HEK293 (cell line): Measurements from ENCODE around the gene CCNT2.

Source experiments
- CTCF ChIA-PET: fragments of 350-600 bp; formaldehyde crosslinking; extraction: SDS; loops from one replicate; lab custom pipeline; 2021; ENCODE audit warnings: antibody characterized with exemption; lab: Yijun Ruan, JAX
- POLR2A ChIA-PET: fragments of 300-600 bp; formaldehyde crosslinking; extraction: SDS; loops from one replicate; lab custom pipeline; 2020; ENCODE audit warnings: antibody characterized with exemption, inconsistent platforms; lab: Yijun Ruan, JAX
- H3K27ac ChIP-seq: fragments of 200-500 bp; sonication (Bioruptor generic); 2 replicates; pipeline ENCODE4 v1.5.1; 2014; ENCODE audit warnings: low read depth, low read length, control low read depth, inconsistent platforms; ENCODE audit errors: extremely low read depth
- H3K36me3 ChIP-seq, 2 experiments: fragments of 200-500 bp in 1 of 2; sonication (Bioruptor generic) in 1 of 2; 1 replicate in 1 of 2; 2 replicates in 1 of 2; pipeline ENCODE4 v1.5.1; 2014 to 2017; ENCODE audit warnings: inconsistent platforms in 2 of 2, low read length in 2 of 2; ENCODE audit not compliant: control insufficient read depth in 2 of 2, insufficient read depth in 1 of 2
- H3K4me1 ChIP-seq: fragments of 200-500 bp; sonication (Bioruptor generic); 2 replicates; pipeline ENCODE4 v1.5.1; 2014; ENCODE audit warnings: mild to moderate bottlenecking, low read length, inconsistent platforms; ENCODE audit not compliant: control insufficient read depth, insufficient read depth
- H3K4me3 ChIP-seq: 2 replicates; pipeline ENCODE4 v1.5.1; 2011; ENCODE audit warnings: low read depth, mild to moderate bottlenecking, control low read depth, low read length, moderate library complexity
- H3K9me3 ChIP-seq: fragments of 200-500 bp; sonication (Bioruptor generic); 2 replicates; pipeline ENCODE4 v1.5.1; 2014; ENCODE audit warnings: low read depth, low read length, inconsistent platforms; ENCODE audit not compliant: control insufficient read depth, insufficient read depth
- GLIS2 ChIP-seq: fragments of 450-650 bp; formaldehyde crosslinking; IDR thresholded peaks from 2 replicates; pipeline ENCODE4 v1.5.1; 2016; ENCODE audit warnings: missing biosample characterization, missing genetic modification characterization
- KLF7 ChIP-seq: fragments of 450-650 bp; formaldehyde crosslinking; IDR thresholded peaks from 2 replicates; pipeline ENCODE4 v1.5.1; 2016; ENCODE audit warnings: missing biosample characterization, missing genetic modification characterization, borderline replicate concordance
- REST ChIP-seq: fragments of 450-650 bp; formaldehyde crosslinking; IDR thresholded peaks from 2 replicates; pipeline ENCODE4 v1.5.1; 2016; ENCODE audit warnings: missing biosample characterization, missing genetic modification characterization
- TRIM28 ChIP-seq: IDR thresholded peaks from 2 replicates; pipeline ENCODE4 v1.6.1; 2011; ENCODE audit warnings: low read length, control low read depth, borderline replicate concordance
- ZEB2 ChIP-seq: fragments of 450-650 bp; formaldehyde crosslinking; IDR thresholded peaks from 2 replicates; pipeline ENCODE4 v1.5.1; 2016; ENCODE audit warnings: missing biosample characterization, missing genetic modification characterization
- ZNF133 ChIP-seq: fragments of 450-650 bp; formaldehyde crosslinking; IDR thresholded peaks from 2 replicates; pipeline ENCODE4 v1.5.1; 2016; ENCODE audit warnings: missing biosample characterization, missing genetic modification characterization
- ZNF146 ChIP-seq: fragments of 450-650 bp; formaldehyde crosslinking; IDR thresholded peaks from 2 replicates; pipeline ENCODE4 v1.5.1; 2016; ENCODE audit warnings: missing biosample characterization, missing genetic modification characterization
- ZNF18 ChIP-seq: fragments of 450-650 bp; formaldehyde crosslinking; IDR thresholded peaks from 2 replicates; pipeline ENCODE4 v1.5.1; 2016; ENCODE audit warnings: missing biosample characterization, missing genetic modification characterization
- ZNF211 ChIP-seq: fragments of 450-650 bp; formaldehyde crosslinking; IDR thresholded peaks from 2 replicates; pipeline ENCODE4 v1.5.1; 2016; ENCODE audit warnings: low read depth, missing biosample characterization, missing genetic modification characterization
- ZNF24 ChIP-seq: fragments of 450-650 bp; formaldehyde crosslinking; IDR thresholded peaks from 2 replicates; pipeline ENCODE4 v1.5.1; 2016; ENCODE audit warnings: missing biosample characterization, missing genetic modification characterization
- ZNF394 ChIP-seq: fragments of 450-650 bp; formaldehyde crosslinking; IDR thresholded peaks from 2 replicates; pipeline ENCODE4 v1.5.1; 2016; ENCODE audit warnings: missing biosample characterization, missing genetic modification characterization, mild to moderate bottlenecking, moderate library complexity, borderline replicate concordance
- ZNF544 ChIP-seq: fragments of 450-650 bp; formaldehyde crosslinking; IDR thresholded peaks from 2 replicates; pipeline ENCODE4 v1.5.0; 2017; ENCODE audit warnings: missing biosample characterization, missing genetic modification characterization
- ZNF560 ChIP-seq: fragments of 450-650 bp; formaldehyde crosslinking; IDR thresholded peaks from 2 replicates; pipeline ENCODE4 v1.5.1; 2017; ENCODE audit warnings: missing biosample characterization, missing genetic modification characterization, borderline replicate concordance
- ZNF580 ChIP-seq: fragments of 450-650 bp; formaldehyde crosslinking; IDR thresholded peaks from 2 replicates; pipeline ENCODE4 v1.5.1; 2016; ENCODE audit warnings: missing biosample characterization, missing genetic modification characterization
- ZNF623 ChIP-seq: fragments of 450-650 bp; formaldehyde crosslinking; IDR thresholded peaks from 2 replicates; pipeline ENCODE4 v1.5.1; 2016; ENCODE audit warnings: missing biosample characterization, missing genetic modification characterization
- ZNF677 ChIP-seq: fragments of 450-650 bp; IDR thresholded peaks from 2 replicates; pipeline ENCODE4 v1.5.0; 2018; ENCODE audit warnings: missing biosample characterization, mild to moderate bottlenecking, missing genetic modification characterization, moderate library complexity
- ZSCAN30 ChIP-seq: fragments of 450-650 bp; IDR thresholded peaks from 2 replicates; pipeline ENCODE4 v1.5.1; 2018; ENCODE audit warnings: missing biosample characterization, mild to moderate bottlenecking, missing genetic modification characterization, moderate library complexity

The CCNT2 gene

GRCh38 chr2:134910763-134911399 lies 7.7 kb upstream of the CCNT2 start:
- Histone ChIP-seq H3K4me3 (no peak overlapping the region), H3K27ac (no peak overlapping the region), H3K9me3 (no peaks in the 10 kb centered on the region), H3K4me1 (no peaks in the 10 kb centered on the region), H3K36me3 (no peaks in the 10 kb centered on the region)
- CTCF ChIA-PET, result interaction anchor here (0.5 kb wide), 1 partner anchor 161 kb away, joined by 5 read pairs; no protein-coding TSS in a partner anchor
- TF ChIP-seq TRIM28 (no peak), ZEB2 (no peak), ZNF211 (tag by site-specific recombination) (no peak), ZNF24 (tag by site-specific recombination) (no peak), GLIS2 (no peak), ZNF146 (no peak), ZNF580 (tag by site-specific recombination) (no peak)
- POLR2A ChIA-PET, result no interaction called here

- no peaks in the 10 kb centered on the region for H3K9me3 ChIP-seq
- no peaks in the 10 kb centered on the region for H3K36me3 ChIP-seq
- no peak for TF ChIP-seq REST
- ChIA-PET POLR2A (no interaction called here), CTCF (interaction anchor here (0.7 kb wide), 1 partner anchor 13 kb away, joined by 3 read pairs; no protein-coding TSS in a partner anchor)
- no peaks in the 10 kb centered on the region for H3K4me1 ChIP-seq
- no peak overlapping the region for H3K27ac ChIP-seq
- H3K4me3 ChIP-seq, result no peak overlapping the region
Observed at GRCh38 chr2:134911400-134911785, 7.2 kb upstream of the CCNT2 start.

- CTCF ChIA-PET, result interaction anchor here (0.7 kb wide), 1 partner anchor 14 kb away, joined by 3 read pairs; no protein-coding TSS in a partner anchor
- Histone ChIP-seq H3K27ac (no peak overlapping the region), H3K36me3 (no peaks in the 10 kb centered on the region), H3K4me1 (0 out of 2 replicates have a peak, but pooled peaks cover 2% of the 10 kb centered on the region), H3K9me3 (no peaks in the 10 kb centered on the region), H3K4me3 (no peak overlapping the region)
- POLR2A ChIA-PET, result no interaction called here
- no peak for TF ChIP-seq ZNF18 (tag by site-specific recombination)
Observed at GRCh38 chr2:134912361-134912760, 6.3 kb upstream of the CCNT2 start.

- peak overlapping the region; percentile 97 for H3K27ac ChIP-seq
- H3K36me3 ChIP-seq, result peaks cover 0 to 6% of the 10 kb centered on the region in 2 experiments; a peak in 1 of 3 replicates
- TF ChIP-seq ZSCAN30 (tag by site-specific recombination) (no peak), ZNF544 (tag by site-specific recombination) (no peak), ZNF133 (no peak), ZNF394 (tag by site-specific recombination) (peak; percentile 46; the same call in 1 of the 2 replicates), ZNF560 (tag by site-specific recombination) (no peak), KLF7 (tag by site-specific recombination) (no peak), ZNF623 (tag by site-specific recombination) (no peak), ZNF677 (tag by site-specific recombination) (no peak)
- POLR2A ChIA-PET, result interaction anchor here (0.6 to 0.9 kb wide), 3 partner anchors 245 to 614 kb away, joined by 3 read pairs; partner anchors contain the start of genes R3HDM1 and ZRANB3
- peaks cover 2% of the 10 kb centered on the region; the same call in 1 of the 2 replicates for H3K4me1 ChIP-seq
- CTCF ChIA-PET, result no interaction called here
- peak overlapping the region; percentile 99 for H3K4me3 ChIP-seq
- H3K9me3 ChIP-seq, result no peaks in the 10 kb centered on the region
Observed at GRCh38 chr2:134917360-134917865, 1.2 kb upstream of the CCNT2 start.
